Measurements from ENCODE around the gene GPR55. TPM values are rescaled to one million over a fixed set of nuclear protein-coding genes. Genes with fewer than 3 reads are reported as not detected.

GPR55 gene
- total and polyA plus RNA-seq, 8 donors: 0.13 to 0.37 (median 0.19) TPM; not detected in 5

GRCh38 chr2:230907361-230908091 lies 17.5 kb downstream of the GPR55 start:
- H3K36me3 ChIP-seq: no peaks in the 10 kb centered on the region
- intact Hi-C loops (cut with DNase I; ENCODE audit: low total_unique reads): no loop called here
- WGBS, 5 donors: 91 to 96% (median 94%) methylated on average over 16 of the region's 16 CpGs

DNA sequence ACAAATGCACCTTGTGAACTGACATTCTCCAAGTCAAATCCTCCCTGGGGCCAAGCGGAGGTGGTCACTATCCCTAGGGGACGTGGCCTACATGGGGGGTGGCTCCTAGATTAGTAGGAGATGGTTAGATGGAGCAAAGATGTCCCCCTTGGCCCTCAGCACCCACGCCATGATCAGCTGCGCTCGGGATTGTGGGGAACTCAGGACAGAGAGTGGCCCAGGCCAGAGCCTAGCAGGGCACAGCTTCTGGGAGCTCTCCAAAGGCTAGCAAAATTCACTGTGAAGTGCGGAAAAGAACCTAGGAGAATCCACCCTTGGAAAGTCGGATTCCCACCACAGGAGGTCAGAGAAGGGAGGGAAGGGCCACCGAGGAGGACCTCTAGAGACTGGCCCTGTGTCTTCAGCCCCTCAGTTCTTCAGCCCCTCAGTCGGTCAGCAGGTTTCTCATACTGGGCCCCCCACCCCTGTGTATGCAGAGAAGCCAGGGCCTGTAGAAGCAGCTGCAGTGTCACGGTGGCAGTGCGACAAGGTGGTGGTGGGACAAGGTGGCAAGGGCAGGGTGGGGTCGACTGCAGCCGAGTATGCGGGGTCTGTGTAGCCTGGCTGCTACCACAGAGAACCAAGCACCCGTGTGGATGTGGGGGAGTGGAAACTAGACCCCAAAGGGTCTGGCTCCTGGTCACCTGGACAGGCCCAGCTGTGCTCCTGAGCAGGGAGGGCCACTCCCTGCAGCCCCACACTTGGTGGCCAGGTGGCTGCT lies 18.4 kb downstream of the GPR55 start:
- intact Hi-C loops (cut with DNase I; ENCODE audit: low total_unique reads): no loop called here
- Histone ChIP-seq H3K4me1 (no peaks in the 10 kb centered on the region), H3K36me3 (no peaks in the 10 kb centered on the region), H3K27me3 (peaks cover 0 to 8% (median 0%) of the 10 kb centered on the region in 3 donors), H3K4me3 (no peak overlapping the region), H3K27ac (no peak overlapping the region), H3K9me3 (no peaks in the 10 kb centered on the region)
- WGBS, 5 donors: 88 to 94% (median 90%) methylated on average over 14 to 15 of the region's 15 CpGs
- no peak for TF ChIP-seq EP300 (IDR thresholded peaks at IDR 0.05)
- no peak for TF ChIP-seq CTCF (IDR thresholded peaks at IDR 0.05)
- no peak for TF ChIP-seq POLR2A (IDR thresholded peaks at IDR 0.05)
- TF ChIP-seq POLR2AphosphoS5 (IDR thresholded peaks at IDR 0.05): no peak
- DNase-seq: peak in 1 of 2 donors; percentile 11

More at GRCh38 chr2:230907361-230908091, 17.5 kb downstream of the GPR55 start:
- peak in 1 of 2 donors; percentile 9 for DNase-seq
- no peak for TF ChIP-seq POLR2A (IDR thresholded peaks at IDR 0.05)
- no peak for TF ChIP-seq CTCF (IDR thresholded peaks at IDR 0.05)
- TF ChIP-seq POLR2AphosphoS5 (IDR thresholded peaks at IDR 0.05): no peak
- no peak for TF ChIP-seq EP300 (IDR thresholded peaks at IDR 0.05)
- H3K4me3 ChIP-seq: no peak overlapping the region
- peaks cover 0 to 4% (median 0%) of the 10 kb centered on the region in 3 donors for H3K27me3 ChIP-seq
- H3K27ac ChIP-seq: no peak overlapping the region
- no peaks in the 10 kb centered on the region for H3K9me3 ChIP-seq
- H3K4me1 ChIP-seq: no peaks in the 10 kb centered on the region

DNA sequence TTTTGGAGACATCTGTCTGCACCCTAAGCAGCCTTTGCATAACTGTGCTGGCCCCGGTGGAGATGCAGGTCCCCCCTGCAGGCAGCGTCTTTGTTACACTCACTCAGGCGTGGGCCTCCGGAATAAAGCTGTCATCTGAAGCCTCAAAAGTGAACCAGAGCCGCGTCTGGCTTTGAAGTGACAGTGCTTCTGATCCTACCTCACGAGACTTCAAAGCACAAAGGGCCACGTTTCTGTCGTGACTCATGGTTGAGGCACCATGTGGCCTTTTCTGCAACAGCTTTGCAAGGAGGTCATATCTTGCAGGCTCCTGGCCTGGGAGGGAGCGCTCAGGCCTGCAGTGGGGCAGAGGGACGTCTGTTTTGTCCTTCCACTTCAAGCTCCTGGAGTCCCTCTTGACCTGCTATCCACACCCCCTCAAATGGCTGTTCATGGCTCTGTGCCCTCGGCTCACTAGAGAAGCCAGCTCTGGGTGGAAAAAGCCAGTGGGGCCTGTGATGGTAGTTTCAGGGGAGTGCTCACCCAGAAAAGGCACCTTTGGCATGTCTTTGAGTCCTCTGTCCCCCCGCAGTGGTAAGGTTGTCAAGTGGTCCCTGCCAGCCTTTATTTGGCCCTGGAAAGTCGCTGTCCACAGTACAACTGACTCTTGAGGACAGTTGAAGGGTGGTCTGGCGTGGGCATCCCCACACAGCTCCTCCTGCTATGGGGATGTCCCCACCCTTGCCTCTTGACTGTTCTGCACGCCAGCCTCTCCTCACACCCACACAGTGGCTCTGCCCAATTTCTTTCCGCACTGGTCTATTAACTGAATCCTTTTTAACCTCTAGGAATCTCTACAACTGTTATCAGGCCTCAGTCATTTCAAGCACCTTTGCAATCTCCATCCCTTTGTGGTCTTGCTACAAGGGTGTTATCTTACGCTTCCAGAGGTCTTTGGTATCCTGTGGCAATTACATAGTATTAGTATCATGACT lies 19.3 kb downstream of the GPR55 start:
- 58 to 71% (median 69%) methylated on average over 18 of the region's 18 CpGs for WGBS, 5 donors
- TF ChIP-seq CTCF (IDR thresholded peaks at IDR 0.05): no peak
- TF ChIP-seq POLR2A (IDR thresholded peaks at IDR 0.05): no peak
- no peak for TF ChIP-seq EP300 (IDR thresholded peaks at IDR 0.05)
- TF ChIP-seq POLR2AphosphoS5 (IDR thresholded peaks at IDR 0.05): no peak
- no peaks in the 10 kb centered on the region for H3K36me3 ChIP-seq
- no peaks in the 10 kb centered on the region for H3K4me1 ChIP-seq
- no peak overlapping the region for H3K27ac ChIP-seq
- peaks cover 0 to 14% (median 0%) of the 10 kb centered on the region in 3 donors for H3K27me3 ChIP-seq
- H3K4me3 ChIP-seq: no peak overlapping the region
- DNase-seq: peak; percentile 25 to 55
- H3K9me3 ChIP-seq: no peaks in the 10 kb centered on the region
- intact Hi-C loops (cut with DNase I; ENCODE audit: low total_unique reads): no loop called here

Data from stomach (tissue), 9 donors.